ENCODE results near the gene AFF3.

The AFF3 gene

DNA sequence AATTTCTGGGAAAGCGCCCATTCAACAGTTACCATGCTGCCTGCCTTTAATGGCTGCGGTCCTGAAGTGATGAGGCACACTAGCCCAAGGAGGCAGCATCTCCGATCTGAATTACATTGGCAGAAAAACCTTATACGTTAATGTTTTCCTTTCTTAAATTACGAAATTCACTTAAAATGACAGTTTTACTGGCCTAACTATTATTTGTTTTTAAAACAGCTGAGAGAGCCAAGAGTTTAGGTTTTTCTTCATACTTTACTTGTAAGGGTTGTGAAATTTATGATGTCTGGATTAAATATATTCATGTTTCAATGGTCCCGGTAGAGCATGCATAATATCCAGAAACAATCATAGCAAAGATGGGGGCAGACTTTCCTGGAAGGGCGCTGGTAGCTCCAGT lies 537.4 kb downstream of the AFF3 start:
- DNase-seq (ENCODE audit: low read depth in 2 of 2) = no peak

DNA sequence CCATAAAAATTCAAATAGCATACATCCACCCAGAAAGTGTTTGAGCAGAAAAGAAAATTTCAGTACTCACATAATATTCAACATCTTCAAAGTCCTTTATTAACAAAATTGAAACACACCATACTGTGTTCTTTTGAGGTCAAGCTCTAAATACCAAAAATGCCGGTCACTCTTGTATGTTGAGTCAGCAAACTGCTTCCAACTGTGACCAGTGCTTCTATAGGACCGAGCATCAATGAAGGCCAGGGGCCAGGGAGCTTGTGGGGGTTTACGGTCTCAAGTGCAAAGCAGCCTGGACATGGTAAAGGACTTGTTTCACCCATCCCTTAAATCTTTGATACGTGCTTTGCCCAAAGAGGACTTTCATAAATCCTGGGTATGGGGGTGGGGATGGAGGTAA lies 539.9 kb downstream of the AFF3 start:
- DNase-seq (ENCODE audit: low read depth in 2 of 2) = no peak

DNA sequence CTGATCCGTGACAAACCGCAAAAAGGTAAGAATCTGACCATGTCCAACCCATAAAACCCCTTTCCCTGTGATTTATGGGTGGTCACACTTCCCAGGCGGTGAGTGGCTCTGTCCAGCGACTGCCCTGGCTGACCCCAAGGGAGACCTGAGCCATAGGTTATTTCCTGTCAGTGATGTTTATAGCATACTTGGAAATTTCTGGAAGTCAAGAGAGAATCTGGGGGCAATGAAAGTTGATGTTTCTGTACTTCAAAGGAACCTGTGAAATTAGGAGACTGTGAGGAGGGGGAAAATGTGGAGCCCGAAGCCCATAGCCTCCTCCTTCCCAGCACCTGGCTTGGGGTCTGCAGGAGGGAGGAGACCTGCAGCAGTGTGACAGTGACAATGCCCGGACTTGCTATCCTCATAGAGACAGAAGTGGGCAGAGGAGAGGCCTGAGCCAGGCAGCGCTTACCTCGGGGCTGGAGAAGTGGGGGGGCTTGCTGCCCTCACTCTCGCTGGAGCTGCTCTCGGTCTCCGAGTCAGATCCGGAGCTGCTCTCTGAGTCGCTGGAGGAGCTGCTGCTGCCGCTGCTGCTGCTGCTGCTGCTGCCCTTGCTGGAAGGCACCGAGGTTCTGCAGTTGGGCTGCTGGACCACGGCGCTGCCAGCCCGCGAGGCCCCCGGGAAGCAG lies 541.3 kb downstream of the AFF3 start:
- no peak for DNase-seq (ENCODE audit: low read depth in 2 of 2)

DNA sequence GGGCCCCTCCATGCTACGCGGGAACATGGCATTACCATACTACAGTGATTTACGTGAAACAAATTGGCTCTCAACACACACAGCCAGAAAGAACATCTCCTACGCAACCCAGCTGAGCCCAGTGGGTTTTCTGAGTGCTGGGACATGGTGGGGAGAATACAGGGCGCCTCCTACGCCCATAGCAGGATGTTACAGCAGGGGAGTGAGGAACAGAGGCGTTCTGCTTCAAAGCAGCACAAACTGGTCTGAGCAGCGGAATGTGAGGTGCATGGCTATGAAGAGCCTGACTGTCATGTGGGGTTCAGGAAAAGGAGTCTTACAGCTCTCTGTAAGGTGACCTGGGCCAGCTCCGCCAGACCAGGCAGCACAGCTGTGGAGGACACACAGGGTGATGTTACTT lies 543.9 kb downstream of the AFF3 start:
- no peak for DNase-seq (ENCODE audit: low read depth in 2 of 2)

- DNase-seq (ENCODE audit: low read depth in 2 of 2) = no peak
Observed at GRCh38 chr2:99597616-99598015, 544.8 kb downstream of the AFF3 start.

DNA sequence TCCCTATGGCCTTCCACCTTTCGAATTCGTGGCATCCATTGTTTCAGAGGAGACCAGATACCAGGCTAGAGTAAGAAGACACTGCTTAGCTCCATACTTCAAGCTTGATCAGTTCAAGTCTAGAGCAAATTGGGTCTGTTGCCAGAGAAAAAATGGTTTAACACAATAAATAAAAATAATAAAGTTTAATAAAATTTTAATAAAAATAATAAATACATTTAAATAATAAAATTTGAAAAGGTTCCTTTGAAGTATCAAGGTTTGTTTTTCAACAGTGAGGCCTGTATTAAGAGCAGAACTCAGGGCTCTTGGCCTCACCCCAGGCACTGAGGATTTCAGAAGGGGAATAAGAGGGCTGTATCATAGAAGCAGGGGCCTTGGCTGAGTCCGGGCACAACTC lies 547.0 kb downstream of the AFF3 start:
- DNase-seq (ENCODE audit: low read depth in 2 of 2) = no peak

DNA sequence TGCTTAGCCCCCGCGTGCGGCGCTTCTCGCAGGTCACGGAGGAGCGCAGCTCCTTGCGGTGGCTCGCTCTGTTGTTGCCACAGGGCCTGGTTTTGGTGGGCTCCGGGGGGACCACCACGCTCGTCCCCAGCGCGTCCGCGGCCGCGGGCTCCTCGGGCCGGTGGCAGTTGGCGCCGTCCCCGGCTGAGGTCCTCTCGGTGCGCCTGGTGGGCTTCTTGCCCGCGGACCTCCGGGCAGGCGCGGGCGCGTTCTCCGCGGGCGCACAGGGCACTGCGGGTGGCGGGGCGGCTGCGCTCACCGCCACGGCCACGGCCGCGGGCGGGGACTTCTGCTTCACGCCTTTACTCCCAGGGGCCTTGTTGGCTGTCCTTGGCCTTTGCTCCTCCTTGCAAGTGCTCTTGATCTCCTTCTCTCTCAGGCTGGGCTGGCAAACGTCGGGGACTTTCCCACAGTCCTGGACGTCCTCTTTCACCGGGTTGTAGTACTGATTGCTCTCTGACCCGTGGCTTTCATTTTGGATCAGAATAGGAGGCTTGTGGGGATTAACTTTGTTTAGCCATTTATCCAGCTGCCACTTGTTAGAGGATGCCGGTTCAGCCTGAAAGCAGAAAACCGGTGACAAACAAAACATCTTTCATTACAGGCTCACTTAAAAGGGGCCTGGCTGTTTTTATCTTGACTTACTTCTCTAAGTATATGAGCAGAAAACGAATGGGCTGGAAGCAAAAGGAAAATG lies 548.5 kb downstream of the AFF3 start:
- DNase-seq (ENCODE audit: low read depth in 2 of 2) = no peak

DNA sequence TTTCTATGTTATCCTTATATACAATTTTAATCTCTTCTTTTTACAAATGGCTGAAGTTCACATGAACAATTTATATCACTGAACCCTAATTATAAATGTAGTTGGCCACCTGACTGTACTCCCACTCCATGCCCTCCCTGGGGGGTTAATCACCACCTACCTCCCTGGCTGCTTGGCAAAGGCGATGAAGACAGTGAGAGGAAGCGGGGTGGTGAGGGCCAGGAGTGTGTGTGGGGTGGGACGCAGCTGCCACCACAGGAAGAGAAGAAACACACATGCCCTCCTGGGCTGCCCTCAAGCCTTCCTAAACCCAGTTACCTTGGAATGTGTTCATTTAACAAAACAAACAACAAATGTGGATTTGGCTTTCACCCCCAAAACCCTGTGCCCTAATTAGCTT lies 565.6 kb downstream of the AFF3 start:
- no peak for DNase-seq (ENCODE audit: low read depth in 2 of 2)

DNA sequence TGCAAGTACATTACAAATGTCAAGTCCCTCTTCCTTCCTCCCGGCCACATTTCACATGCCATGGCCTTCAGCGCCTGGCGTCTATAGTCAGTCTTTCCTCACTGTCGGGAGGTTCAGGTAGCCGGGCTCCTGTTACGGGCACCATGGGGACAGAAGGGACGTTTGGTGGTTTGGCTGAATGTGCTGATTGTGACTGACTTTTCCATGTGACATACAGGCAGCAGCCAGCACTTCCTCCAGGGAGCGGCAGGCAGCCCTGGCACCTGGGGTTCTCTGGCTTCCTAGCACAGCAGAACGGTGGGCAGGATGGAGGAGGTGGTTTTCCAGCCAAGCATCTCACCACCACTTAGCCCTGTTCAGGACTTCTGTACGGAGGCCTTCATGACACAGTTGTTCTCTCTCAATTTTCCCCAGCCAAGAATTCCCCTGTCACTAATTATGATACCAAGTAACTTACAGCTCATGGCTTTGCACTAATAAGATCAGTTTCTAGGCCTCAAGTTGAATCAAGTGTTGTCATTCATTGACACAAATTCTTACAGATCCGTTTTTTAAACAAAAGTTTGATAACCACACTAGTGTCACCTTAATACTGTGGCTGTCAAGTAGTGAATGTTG lies 568.6 kb downstream of the AFF3 start:
- no peak for DNase-seq (ENCODE audit: low read depth in 2 of 2)

- no peak for DNase-seq (ENCODE audit: low read depth in 2 of 2)
Observed at GRCh38 chr2:99572373-99573164, 569.8 kb downstream of the AFF3 start.

- no peak for DNase-seq (ENCODE audit: low read depth in 2 of 2)
Observed at GRCh38 chr2:99571954-99572353, 570.4 kb downstream of the AFF3 start.

DNA sequence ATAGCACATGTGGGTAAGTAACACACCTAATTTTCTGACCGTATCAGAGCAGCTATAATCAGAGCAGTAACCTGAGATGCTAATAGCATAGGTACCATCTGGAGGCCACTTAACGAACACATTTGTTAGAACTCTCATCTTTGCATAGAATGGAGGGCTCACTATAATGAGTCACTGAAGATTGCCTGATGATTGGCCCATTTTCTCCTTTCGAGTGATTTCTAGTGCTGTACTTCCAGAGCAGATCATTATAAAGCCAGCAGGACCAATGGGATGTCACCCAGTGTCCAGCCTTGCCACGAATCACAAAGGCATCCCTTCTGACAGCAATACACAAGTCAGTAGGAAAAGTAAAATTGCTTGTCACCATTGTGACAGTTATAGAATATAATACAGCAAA lies 570.9 kb downstream of the AFF3 start:
- DNase-seq (ENCODE audit: low read depth in 2 of 2) = no peak

- DNase-seq (ENCODE audit: low read depth in 2 of 2) = no peak
Observed at GRCh38 chr2:99571021-99571420, 571.4 kb downstream of the AFF3 start.

DNA sequence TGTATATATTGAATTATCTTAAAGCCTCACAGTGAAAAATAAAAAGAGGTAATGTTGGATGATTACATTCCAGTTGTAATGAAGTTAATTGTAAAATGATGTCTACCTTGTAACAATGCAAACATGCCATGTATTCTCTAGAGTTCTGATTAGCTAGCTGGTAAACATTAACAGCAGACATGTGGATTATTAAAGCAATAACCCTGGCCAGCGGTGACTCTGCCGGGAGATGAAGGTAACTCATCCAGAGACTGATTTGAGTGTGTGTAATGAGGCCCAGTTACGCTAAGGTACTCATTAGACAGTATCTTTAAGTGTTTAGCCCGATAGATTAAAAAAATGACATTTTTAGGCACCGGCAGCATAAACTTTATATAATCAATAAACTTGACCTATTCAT lies 573.0 kb downstream of the AFF3 start:
- no peak for DNase-seq (ENCODE audit: low read depth in 2 of 2)

DNA sequence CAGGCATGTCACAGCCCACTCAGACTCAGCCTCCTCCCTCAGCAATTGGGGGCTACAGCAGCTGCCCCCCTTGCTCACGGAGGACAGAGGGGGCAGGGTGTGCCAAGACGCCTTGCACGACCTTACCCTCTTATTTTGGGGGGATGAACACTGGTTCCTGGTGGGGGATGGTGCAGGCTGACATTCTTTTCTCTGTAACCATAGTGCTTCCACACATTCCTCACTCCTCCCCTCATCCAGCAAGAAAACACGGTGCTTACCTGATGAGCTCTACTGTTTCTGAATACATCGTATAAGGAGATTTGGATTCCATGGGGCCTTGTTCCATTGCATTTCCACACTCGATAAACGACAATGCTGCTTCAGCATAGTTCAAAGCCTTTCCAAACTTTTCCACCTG lies 577.2 kb downstream of the AFF3 start:
- no peak for DNase-seq (ENCODE audit: low read depth in 2 of 2)

- DNase-seq (ENCODE audit: low read depth in 2 of 2) = no peak
Observed at GRCh38 chr2:99562516-99562915, 579.9 kb downstream of the AFF3 start.

GRCh38 chr2:99561804-99562203 lies 580.6 kb downstream of the AFF3 start:
- DNase-seq (ENCODE audit: low read depth in 2 of 2) = no peak

DNA sequence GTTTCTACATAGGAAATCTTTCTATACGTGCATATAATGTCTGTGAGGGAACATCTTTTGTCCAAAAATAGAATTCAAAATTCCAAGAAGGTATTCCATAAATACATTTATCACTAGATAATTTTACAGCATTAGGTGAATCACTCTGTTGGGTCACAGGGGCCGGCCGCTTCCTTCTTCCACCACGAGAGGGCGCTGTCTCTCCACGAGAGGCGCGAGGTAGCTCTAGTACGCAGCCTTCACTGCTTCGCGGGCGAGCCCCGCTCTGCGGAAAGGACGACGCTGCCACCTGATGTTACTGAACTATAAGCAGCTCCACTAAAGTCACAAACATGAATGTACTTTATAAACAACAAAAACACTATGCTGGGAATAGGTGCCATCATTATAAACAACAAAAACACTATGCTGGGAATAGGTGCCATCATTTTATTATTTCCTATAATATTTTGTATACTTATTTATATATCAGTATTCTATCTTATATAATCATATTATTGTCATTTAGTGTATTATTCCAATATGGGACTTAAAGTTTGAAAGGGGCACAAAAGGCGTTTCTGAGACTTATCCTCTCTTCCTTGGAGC lies 583.2 kb downstream of the AFF3 start:
- peak; percentile 89 for DNase-seq (ENCODE audit: low read depth in 2 of 2)

DNA sequence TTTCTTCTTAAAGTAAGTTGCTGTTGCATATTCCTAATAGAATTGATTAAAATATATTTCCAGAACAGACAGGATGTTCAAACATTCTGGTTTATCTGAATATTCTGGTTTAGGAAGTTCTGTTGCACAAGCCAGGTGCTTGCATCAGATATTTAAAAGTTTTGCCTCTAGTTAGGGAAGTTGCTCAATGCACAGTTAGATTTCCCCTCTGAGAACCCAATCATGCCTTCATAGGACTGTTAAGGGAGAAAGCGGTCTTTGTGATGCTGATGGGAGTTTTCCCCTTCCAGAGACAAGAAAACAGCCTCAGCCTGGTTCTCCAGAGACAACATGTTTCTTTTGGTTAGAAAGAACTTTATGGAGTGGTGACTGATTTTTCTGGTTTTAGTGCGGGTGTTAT lies 587.0 kb downstream of the AFF3 start:
- no peak for DNase-seq (ENCODE audit: low read depth in 2 of 2)

GRCh38 chr2:99554871-99555270 lies 587.5 kb downstream of the AFF3 start:
- no peak for DNase-seq (ENCODE audit: low read depth in 2 of 2)

- DNase-seq (ENCODE audit: low read depth in 2 of 2) = no peak
Observed at GRCh38 chr2:99554238-99554637, 588.2 kb downstream of the AFF3 start.

- DNase-seq (ENCODE audit: low read depth in 2 of 2) = no peak
Observed at GRCh38 chr2:99552529-99552928, 589.9 kb downstream of the AFF3 start.

Data from stimulated activated CD4-positive, alpha-beta T cell treated with anti-CD3 and anti-CD28 coated beads, Interleukin-1b, Interleukin-23, amount 100 ng/mL, for 4 hours (primary cell).